ENCODE measurements around the gene LRRC4C. TPM values are rescaled to one million over a fixed set of nuclear protein-coding genes. Genes with fewer than 3 reads are reported as not detected.

Gene LRRC4C
- total RNA-seq, 2 donors from 2014 or later = 0.84 to 0.95 TPM

GRCh38 chr11:41316751-41317150 is 142.7 kb downstream of the LRRC4C start:
- no peaks in the 10 kb centered on the region for H3K36me3 Mint-ChIP-seq (ENCODE audit: low read depth)
- DNase-seq = no peak
- Histone ChIP-seq H3K9ac (ENCODE audit: extremely low read depth, low read length, poor library complexity, severe bottlenecking) (no peak overlapping the region), H3K9me3 (ENCODE audit: control insufficient read depth, low read length) (no peaks in the 10 kb centered on the region), H3K4me1 (ENCODE audit: control insufficient read depth, insufficient read depth, low read length) (no peaks in the 10 kb centered on the region), H3K27ac (ENCODE audit: low read depth, low read length) (no peak overlapping the region), H3K27me3 (ENCODE audit: control insufficient read depth, insufficient read depth, low read length, poor library complexity, severe bottlenecking) (no peaks in the 10 kb centered on the region), H3K4me3 (ENCODE audit: low read length) (no peak overlapping the region), H3K36me3 (ENCODE audit: control insufficient read depth, insufficient read depth, low read length) (no peaks in the 10 kb centered on the region)
- no peak for TF ChIP-seq CTCF (conservative IDR thresholded peaks at IDR 0.05)
- no peak overlapping the region for H3K27ac Mint-ChIP-seq
- no peaks in the 10 kb centered on the region for H3K27me3 Mint-ChIP-seq (ENCODE audit: insufficient read depth)
- 79% methylated on average over 2 of the region's 2 CpGs; no CpG with 5 or more reads in 1 of the 2 experiments for WGBS, 2 experiments (ENCODE audit: insufficient coverage in 1 of 2, insufficient read length in 1 of 2)
- H3K4me1 Mint-ChIP-seq = no peaks in the 10 kb centered on the region
- no peak overlapping the region for H3K4me3 Mint-ChIP-seq
- no peaks in the 10 kb centered on the region for H3K9me3 Mint-ChIP-seq

- Histone ChIP-seq H3K9me3 (ENCODE audit: control insufficient read depth, low read length) (no peaks in the 10 kb centered on the region), H3K4me1 (ENCODE audit: control insufficient read depth, insufficient read depth, low read length) (peaks cover 7% of the 10 kb centered on the region), H3K27me3 (ENCODE audit: control insufficient read depth, insufficient read depth, low read length, poor library complexity, severe bottlenecking) (no peaks in the 10 kb centered on the region), H3K4me3 (ENCODE audit: low read length) (no peak overlapping the region), H3K36me3 (ENCODE audit: control insufficient read depth, insufficient read depth, low read length) (no peaks in the 10 kb centered on the region), H3K9ac (ENCODE audit: extremely low read depth, low read length, poor library complexity, severe bottlenecking) (no peak overlapping the region), H3K27ac (ENCODE audit: low read depth, low read length) (no peak overlapping the region)
- Mint-ChIP-seq H3K9me3 (no peaks in the 10 kb centered on the region), H3K36me3 (ENCODE audit: low read depth) (no peaks in the 10 kb centered on the region), H3K27ac (no peak overlapping the region), H3K4me3 (no peak overlapping the region), H3K27me3 (ENCODE audit: insufficient read depth) (no peaks in the 10 kb centered on the region), H3K4me1 (peaks cover 17% of the 10 kb centered on the region)
- DNase-seq = no peak
- 89 to 100% methylated on average over 1 of the region's 1 CpG for WGBS, 2 experiments (ENCODE audit: insufficient coverage in 1 of 2, insufficient read length in 1 of 2)
- no peak for TF ChIP-seq CTCF (conservative IDR thresholded peaks at IDR 0.05)
Observed at GRCh38 chr11:41313226-41313625, 146.2 kb downstream of the LRRC4C start.

GRCh38 chr11:41309716-41310115 is 149.7 kb downstream of the LRRC4C start:
- Histone ChIP-seq H3K4me3 (ENCODE audit: low read length) (no peak overlapping the region), H3K9ac (ENCODE audit: extremely low read depth, low read length, poor library complexity, severe bottlenecking) (no peak overlapping the region), H3K9me3 (ENCODE audit: control insufficient read depth, low read length) (no peaks in the 10 kb centered on the region), H3K27ac (ENCODE audit: low read depth, low read length) (no peak overlapping the region), H3K36me3 (ENCODE audit: control insufficient read depth, insufficient read depth, low read length) (no peaks in the 10 kb centered on the region), H3K4me1 (ENCODE audit: control insufficient read depth, insufficient read depth, low read length) (peaks cover 8% of the 10 kb centered on the region), H3K27me3 (ENCODE audit: control insufficient read depth, insufficient read depth, low read length, poor library complexity, severe bottlenecking) (no peaks in the 10 kb centered on the region)
- H3K27me3 Mint-ChIP-seq (ENCODE audit: insufficient read depth) = no peaks in the 10 kb centered on the region
- WGBS, 2 experiments (ENCODE audit: insufficient coverage in 1 of 2, insufficient read length in 1 of 2) = 86 to 93% methylated on average over 3 to 4 of the region's 4 CpGs
- H3K4me3 Mint-ChIP-seq = no peak overlapping the region
- no peak overlapping the region for H3K27ac Mint-ChIP-seq
- peak; percentile 73 for TF ChIP-seq CTCF (conservative IDR thresholded peaks at IDR 0.05)
- peaks cover 28% of the 10 kb centered on the region for H3K4me1 Mint-ChIP-seq
- DNase-seq = no peak
- H3K36me3 Mint-ChIP-seq (ENCODE audit: low read depth) = peaks cover 3% of the 10 kb centered on the region
- H3K9me3 Mint-ChIP-seq = peaks cover 9% of the 10 kb centered on the region

Measured in endodermal cell (in vitro differentiated cells).